22Rv1 (cell line): ENCODE results near the gene THRSP.

ENCODE experiments used
- ZFX ChIP-seq: fragments of 450-650 bp; IDR thresholded peaks from 2 replicates; pipeline ENCODE4 v1.6.1; 2017; ENCODE audit warnings: antibody characterized with exemption, borderline replicate concordance
- TF ChIP-seq, protein P1 (sequence below): fragments of 450-650 bp; IDR thresholded peaks from 2 replicates; pipeline ENCODE4 v1.5.1; 2017; ENCODE audit warnings: mild to moderate bottlenecking

DNA sequence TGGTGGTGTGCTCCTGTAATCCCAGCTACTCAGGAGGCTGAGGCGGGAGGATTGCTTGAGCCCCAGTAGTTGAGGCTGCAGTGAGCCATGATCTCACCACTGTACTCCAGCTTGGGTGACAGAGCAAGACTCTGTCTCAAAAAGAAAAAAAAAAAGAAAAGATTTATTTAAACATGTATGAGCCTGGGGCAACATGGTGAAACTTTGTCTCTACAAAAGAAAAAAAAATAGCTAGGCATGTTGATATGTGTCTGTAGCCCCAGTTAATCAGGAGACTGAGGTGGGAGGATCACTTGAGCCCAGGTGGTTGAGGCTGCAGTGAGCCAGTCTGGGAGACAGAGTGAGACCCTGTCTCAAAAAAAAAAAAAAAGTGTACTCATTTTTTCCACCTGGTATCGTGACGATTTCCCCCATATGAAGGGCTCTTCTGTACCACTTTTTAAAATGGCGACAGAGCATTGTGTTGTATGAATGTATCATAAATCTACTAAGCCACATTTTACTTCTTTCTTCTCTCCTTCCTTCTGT is 24.2 kb upstream of the THRSP start:
- no peak for TF ChIP-seq ZFX
- TF ChIP-seq, protein P1, sequence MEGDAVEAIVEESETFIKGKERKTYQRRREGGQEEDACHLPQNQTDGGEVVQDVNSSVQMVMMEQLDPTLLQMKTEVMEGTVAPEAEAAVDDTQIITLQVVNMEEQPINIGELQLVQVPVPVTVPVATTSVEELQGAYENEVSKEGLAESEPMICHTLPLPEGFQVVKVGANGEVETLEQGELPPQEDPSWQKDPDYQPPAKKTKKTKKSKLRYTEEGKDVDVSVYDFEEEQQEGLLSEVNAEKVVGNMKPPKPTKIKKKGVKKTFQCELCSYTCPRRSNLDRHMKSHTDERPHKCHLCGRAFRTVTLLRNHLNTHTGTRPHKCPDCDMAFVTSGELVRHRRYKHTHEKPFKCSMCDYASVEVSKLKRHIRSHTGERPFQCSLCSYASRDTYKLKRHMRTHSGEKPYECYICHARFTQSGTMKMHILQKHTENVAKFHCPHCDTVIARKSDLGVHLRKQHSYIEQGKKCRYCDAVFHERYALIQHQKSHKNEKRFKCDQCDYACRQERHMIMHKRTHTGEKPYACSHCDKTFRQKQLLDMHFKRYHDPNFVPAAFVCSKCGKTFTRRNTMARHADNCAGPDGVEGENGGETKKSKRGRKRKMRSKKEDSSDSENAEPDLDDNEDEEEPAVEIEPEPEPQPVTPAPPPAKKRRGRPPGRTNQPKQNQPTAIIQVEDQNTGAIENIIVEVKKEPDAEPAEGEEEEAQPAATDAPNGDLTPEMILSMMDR: no peak
